ENCODE measurements around the gene DSC3.

DSC3 gene

GRCh38 chr18:31046916-31047315 is 4.4 kb upstream of the DSC3 start:
- peaks cover 15% of the 10 kb centered on the region for H3K9me3 Mint-ChIP-seq
- H3K36me3 Mint-ChIP-seq (ENCODE audit: low read depth) = no peaks in the 10 kb centered on the region
- no peak overlapping the region for H3K4me3 Mint-ChIP-seq
- H3K27me3 Mint-ChIP-seq (ENCODE audit: low read depth, poor library complexity) = peaks cover 45% of the 10 kb centered on the region
- no peak overlapping the region for H3K27ac Mint-ChIP-seq
- no peak for TF ChIP-seq CTCF (IDR thresholded peaks at IDR 0.05)
- DNase-seq = no peak
- peaks cover 4% of the 10 kb centered on the region for H3K4me1 Mint-ChIP-seq

- DNase-seq = no peak
- H3K4me1 Mint-ChIP-seq = peaks cover 18% of the 10 kb centered on the region
- H3K36me3 Mint-ChIP-seq (ENCODE audit: low read depth) = no peaks in the 10 kb centered on the region
- no peak for TF ChIP-seq CTCF (IDR thresholded peaks at IDR 0.05)
- peaks cover 15% of the 10 kb centered on the region for H3K9me3 Mint-ChIP-seq
- H3K27ac Mint-ChIP-seq = no peak overlapping the region
- peaks cover 59% of the 10 kb centered on the region for H3K27me3 Mint-ChIP-seq (ENCODE audit: low read depth, poor library complexity)
- H3K4me3 Mint-ChIP-seq = no peak overlapping the region
Observed at GRCh38 chr18:31045599-31045998, 3.1 kb upstream of the DSC3 start.

- Mint-ChIP-seq H3K27me3 (ENCODE audit: low read depth, poor library complexity) (peaks cover 65% of the 10 kb centered on the region), H3K4me3 (no peak overlapping the region), H3K27ac (no peak overlapping the region), H3K36me3 (ENCODE audit: low read depth) (no peaks in the 10 kb centered on the region), H3K4me1 (peaks cover 24% of the 10 kb centered on the region), H3K9me3 (peaks cover 15% of the 10 kb centered on the region)
- no peak for TF ChIP-seq CTCF (IDR thresholded peaks at IDR 0.05)
- no peak for DNase-seq
Observed at GRCh38 chr18:31044926-31045325, 2.4 kb upstream of the DSC3 start.

- TF ChIP-seq CTCF (IDR thresholded peaks at IDR 0.05) = no peak
- peaks cover 15% of the 10 kb centered on the region for H3K9me3 Mint-ChIP-seq
- H3K4me3 Mint-ChIP-seq = peak overlapping the region; percentile 93
- no peaks in the 10 kb centered on the region for H3K36me3 Mint-ChIP-seq (ENCODE audit: low read depth)
- no peak for DNase-seq
- H3K4me1 Mint-ChIP-seq = peaks cover 25% of the 10 kb centered on the region
- no peak overlapping the region for H3K27ac Mint-ChIP-seq
- H3K27me3 Mint-ChIP-seq (ENCODE audit: low read depth, poor library complexity) = peaks cover 75% of the 10 kb centered on the region
Observed at GRCh38 chr18:31043709-31044108, 1.2 kb upstream of the DSC3 start.

GRCh38 chr18:31042084-31042405 is 497 bp downstream of the DSC3 start:
- TF ChIP-seq CTCF (IDR thresholded peaks at IDR 0.05) = no peak
- H3K27ac Mint-ChIP-seq = no peak overlapping the region
- H3K4me3 Mint-ChIP-seq = peak overlapping the region; percentile 93
- H3K27me3 Mint-ChIP-seq (ENCODE audit: low read depth, poor library complexity) = peaks cover 76% of the 10 kb centered on the region
- DNase-seq = no peak
- H3K36me3 Mint-ChIP-seq (ENCODE audit: low read depth) = no peaks in the 10 kb centered on the region
- H3K4me1 Mint-ChIP-seq = peaks cover 25% of the 10 kb centered on the region
- peaks cover 15% of the 10 kb centered on the region for H3K9me3 Mint-ChIP-seq

- Mint-ChIP-seq H3K4me3 (peak overlapping the region; percentile 93), H3K9me3 (peaks cover 15% of the 10 kb centered on the region), H3K36me3 (ENCODE audit: low read depth) (no peaks in the 10 kb centered on the region), H3K27me3 (ENCODE audit: low read depth, poor library complexity) (peaks cover 74% of the 10 kb centered on the region), H3K4me1 (peaks cover 25% of the 10 kb centered on the region), H3K27ac (no peak overlapping the region)
- no peak for TF ChIP-seq CTCF (IDR thresholded peaks at IDR 0.05)
- peak; percentile 49 for DNase-seq
Observed at GRCh38 chr18:31041271-31042083, 1.1 kb downstream of the DSC3 start.
